OCI-LY1 (cell line): ENCODE data around the gene ADCY9.

Source experiments
- H2AFZ ChIP-seq: fragments of 200-600 bp; sonication (generic), shearing (Covaris generic); 2 replicates; pipeline ENCODE4 v1.6.0; 2014; ENCODE audit warnings: antibody characterized with exemption, mild to moderate bottlenecking, low read length
- H3F3A ChIP-seq: fragments of 200-600 bp; sonication (generic), shearing (Covaris generic); 2 replicates; pipeline ENCODE4 v1.6.0; 2014; ENCODE audit warnings: mild to moderate bottlenecking, antibody characterized with exemption, low read length, moderate library complexity; ENCODE audit not compliant: insufficient read depth
- H3K27ac ChIP-seq: fragments of 200-600 bp; sonication (generic); 2 replicates; pipeline ENCODE4 v1.5.1; 2014; ENCODE audit warnings: low read length, mixed run types, mild to moderate bottlenecking, low read depth; ENCODE audit not compliant: poor library complexity, severe bottlenecking
- H3K27me3 ChIP-seq: fragments of 200-600 bp; sonication (generic); 2 replicates; pipeline ENCODE4 v1.6.0; 2014; ENCODE audit warnings: antibody characterized with exemption, mild to moderate bottlenecking, low read length, moderate library complexity; ENCODE audit not compliant: insufficient read depth
- H3K36me3 ChIP-seq: fragments of 200-600 bp; sonication (generic); 2 replicates; pipeline ENCODE4 v1.6.1; 2014; ENCODE audit warnings: mild to moderate bottlenecking, antibody characterized with exemption, low read length, moderate library complexity, mixed read lengths; ENCODE audit not compliant: insufficient read depth
- H3K4me1 ChIP-seq: fragments of 200-600 bp; sonication (generic); 2 replicates; pipeline ENCODE4 v1.5.1; 2014; ENCODE audit warnings: mild to moderate bottlenecking, low read length, moderate library complexity; ENCODE audit not compliant: insufficient read depth, severe bottlenecking
- H3K4me2 ChIP-seq: fragments of 200-600 bp; sonication (generic), shearing (Covaris generic); 2 replicates; pipeline ENCODE4 v1.6.1; 2014; ENCODE audit warnings: low read length
- H3K4me3 ChIP-seq: fragments of 200-600 bp; sonication (generic); 2 replicates; pipeline ENCODE4 v1.5.1; 2014; ENCODE audit warnings: low read length, low read depth, mild to moderate bottlenecking, mixed read lengths; ENCODE audit not compliant: poor library complexity, severe bottlenecking
- H3K79me2 ChIP-seq: fragments of 200-600 bp; shearing (Covaris generic); 2 replicates; pipeline ENCODE4 v1.6.1; 2016; ENCODE audit warnings: mixed run types, low read length, mixed read lengths; ENCODE audit not compliant: insufficient read depth
- H3K9ac ChIP-seq: fragments of 200-600 bp; sonication (generic), shearing (Covaris generic); 2 replicates; pipeline ENCODE4 v1.6.1; 2014; ENCODE audit warnings: mild to moderate bottlenecking, low read length, mixed read lengths
- H3K9me2 ChIP-seq: fragments of 200-600 bp; sonication (generic), shearing (Covaris generic); 2 replicates; pipeline ENCODE4 v1.6.1; 2014; ENCODE audit warnings: low read depth, mild to moderate bottlenecking, low read length, mixed read lengths
- H3K9me3 ChIP-seq: fragments of 200-600 bp; shearing (Covaris generic); 2 replicates; pipeline ENCODE4 v1.6.1; 2014; ENCODE audit warnings: low read length, mixed read lengths
- H4K20me1 ChIP-seq: fragments of 200-600 bp; sonication (generic), shearing (Covaris generic); 2 replicates; pipeline ENCODE4 v1.6.0; 2016; ENCODE audit warnings: mild to moderate bottlenecking, low read length; ENCODE audit not compliant: insufficient read depth
- CTCF ChIP-seq: fragments of 200-600 bp; sonication (generic), shearing (Covaris generic); IDR thresholded peaks from 2 replicates; pipeline ENCODE4 v1.5.1; 2017; ENCODE audit warnings: mild to moderate bottlenecking, antibody characterized with exemption, low read length, moderate library complexity, mixed read lengths
- EZH2 ChIP-seq: fragments of 200-600 bp; sonication (generic), shearing (Covaris generic); IDR thresholded peaks from 2 replicates; pipeline ENCODE4 v1.8.0; 2017; ENCODE audit warnings: borderline replicate concordance, mixed run types, mild to moderate bottlenecking, antibody characterized with exemption, low read length, moderate library complexity, mixed read lengths

ADCY9 gene

GRCh38 chr16:4009177-4009576 is 107.1 kb downstream of the ADCY9 start:
- Histone ChIP-seq H3K4me2 (no peak overlapping the region), H4K20me1 (no peaks in the 10 kb centered on the region), H3K9ac (no peak overlapping the region), H3K27me3 (no peaks in the 10 kb centered on the region; the same call in 1 of the 2 replicates), H3K4me1 (no peaks in the 10 kb centered on the region), H2AFZ (no peak overlapping the region), H3K79me2 (no peaks in the 10 kb centered on the region), H3K36me3 (no peaks in the 10 kb centered on the region), H3K4me3 (no peak overlapping the region), H3K9me2 (no peaks in the 10 kb centered on the region), H3F3A (no peaks in the 10 kb centered on the region), H3K27ac (no peak overlapping the region), H3K9me3 (no peaks in the 10 kb centered on the region)
- TF ChIP-seq CTCF (no peak), EZH2 (no peak)

GRCh38 chr16:4008116-4008515 is 108.1 kb downstream of the ADCY9 start:
- no peaks in the 10 kb centered on the region for H3K36me3 ChIP-seq
- no peak overlapping the region for H3K4me3 ChIP-seq
- H4K20me1 ChIP-seq, result no peaks in the 10 kb centered on the region
- H3K4me1 ChIP-seq, result no peaks in the 10 kb centered on the region
- no peak overlapping the region for H2AFZ ChIP-seq
- H3K9me2 ChIP-seq, result no peaks in the 10 kb centered on the region
- no peaks in the 10 kb centered on the region for H3K9me3 ChIP-seq
- no peaks in the 10 kb centered on the region for H3K79me2 ChIP-seq
- TF ChIP-seq CTCF (no peak), EZH2 (no peak)
- H3K27me3 ChIP-seq, result no peaks in the 10 kb centered on the region; the same call in 1 of the 2 replicates
- H3K9ac ChIP-seq, result no peak overlapping the region
- no peak overlapping the region for H3K27ac ChIP-seq
- no peaks in the 10 kb centered on the region for H3F3A ChIP-seq
- H3K4me2 ChIP-seq, result no peak overlapping the region

- Histone ChIP-seq H3K27me3 (no peaks in the 10 kb centered on the region; the same call in 1 of the 2 replicates), H3K9me2 (no peaks in the 10 kb centered on the region), H3K9me3 (no peaks in the 10 kb centered on the region), H3K27ac (no peak overlapping the region), H4K20me1 (no peaks in the 10 kb centered on the region), H3K9ac (no peak overlapping the region), H3K4me3 (no peak overlapping the region), H3K36me3 (no peaks in the 10 kb centered on the region), H2AFZ (no peak overlapping the region), H3K79me2 (no peaks in the 10 kb centered on the region), H3K4me2 (no peak overlapping the region), H3F3A (no peaks in the 10 kb centered on the region), H3K4me1 (no peaks in the 10 kb centered on the region)
- no peak for TF ChIP-seq CTCF
- no peak for TF ChIP-seq EZH2
Observed at GRCh38 chr16:4006397-4006999, 109.7 kb downstream of the ADCY9 start.
